Smooth muscle cell (in vitro differentiated cells): ENCODE data around the gene FAM168A. TPM values are rescaled to one million over a fixed set of nuclear protein-coding genes. Genes with fewer than 3 reads are reported as not detected.

Experiments used
- DNase-seq: peaks from one replicate; lab custom pipeline; 2025; ENCODE audit not compliant: unreplicated experiment; lab: John Stamatoyannopoulos, UW
- H2AFZ ChIP-seq: fragments of 200-600 bp; sonication (generic); 2 replicates; pipeline ENCODE4 v1.6.0; 2016; ENCODE audit warnings: antibody characterized with exemption, low read depth, mild to moderate bottlenecking
- H3F3A ChIP-seq: fragments of 200-600 bp; sonication (generic); 2 replicates; pipeline ENCODE4 v1.6.0; 2017; ENCODE audit warnings: antibody characterized with exemption, low read depth
- H3K27ac ChIP-seq: fragments of 200-600 bp; sonication (generic); 2 replicates; pipeline ENCODE4 v1.5.1; 2016; ENCODE audit warnings: low read depth, mild to moderate bottlenecking
- H3K27me3 ChIP-seq: fragments of 200-600 bp; sonication (generic); 2 replicates; pipeline ENCODE4 v1.6.1; 2016; ENCODE audit warnings: low read depth, mild to moderate bottlenecking
- H3K36me3 ChIP-seq: fragments of 200-600 bp; sonication (generic); 2 replicates; pipeline ENCODE4 v1.5.1; 2016; ENCODE audit warnings: low read depth
- H3K4me1 ChIP-seq: fragments of 200-600 bp; sonication (generic); 2 replicates; pipeline ENCODE4 v1.5.1; 2016; ENCODE audit warnings: low read depth
- H3K4me2 ChIP-seq: fragments of 200-600 bp; sonication (generic); 2 replicates; pipeline ENCODE4 v1.6.0; 2016; ENCODE audit warnings: mild to moderate bottlenecking
- H3K4me3 ChIP-seq: fragments of 200-600 bp; sonication (generic); 2 replicates; pipeline ENCODE4 v1.5.1; 2016; ENCODE audit warnings: mild to moderate bottlenecking
- H3K79me2 ChIP-seq: fragments of 200-600 bp; sonication (generic); 2 replicates; pipeline ENCODE4 v1.6.0; 2016; ENCODE audit warnings: low read depth, mild to moderate bottlenecking
- H3K9ac ChIP-seq: fragments of 200-600 bp; sonication (generic); 2 replicates; pipeline ENCODE4 v1.6.0; 2016; ENCODE audit warnings: low read depth
- H3K9me3 ChIP-seq: fragments of 200-600 bp; sonication (generic); replicated peaks from 2 replicates; pipeline ENCODE4 v1.5.1; 2016; ENCODE audit warnings: low read depth
- H4K20me1 ChIP-seq: fragments of 200-600 bp; sonication (generic); 2 replicates; pipeline ENCODE4 v1.6.0; 2016; ENCODE audit warnings: low read depth
- CTCF ChIP-seq: fragments of 200-600 bp; sonication (generic); IDR thresholded peaks from 2 replicates; pipeline ENCODE4 v1.5.1; 2017; ENCODE audit warnings: borderline replicate concordance, mild to moderate bottlenecking, antibody characterized with exemption; ENCODE audit not compliant: insufficient read depth, poor library complexity, severe bottlenecking
- WGBS: methylation state at CpG from one replicate; pipeline ENCODE4 v1.1.7; 2016; ENCODE audit warnings: low lambda C conversion rate; 5-methylcytosine and 5-hydroxymethylcytosine counted together
- polyA plus RNA-seq: library from polyadenylated mRNA; unstranded; fragments of >200 nt; fragmentation: Nextera tagmentation; extraction: Ambion mirVana; gene quantifications from 2 replicates; pipeline ENCODE4 v1.2.1, GENCODE V29; 2016
- total RNA-seq: library from RNA; depleted of rRNA; stranded (reverse); fragments of >200 nt; gene quantifications from 2 replicates; pipeline ENCODE4 v1.2.3, GENCODE V29; 2014

The FAM168A gene
- total and polyA plus RNA-seq, 2 experiments from 2014 or later, result 10.8 to 32.5 TPM

- Histone ChIP-seq H3K4me2 (peak overlapping the region; percentile 71), H3K4me3 (no peak overlapping the region), H3K9me3 (no peaks in the 10 kb centered on the region), H2AFZ (no peak overlapping the region), H3K36me3 (no peaks in the 10 kb centered on the region), H3K79me2 (peaks cover 3% of the 10 kb centered on the region), H3K4me1 (peaks cover 24% of the 10 kb centered on the region), H3K27ac (peak overlapping the region; percentile 85), H4K20me1 (peaks cover 14% of the 10 kb centered on the region), H3K27me3 (no peaks in the 10 kb centered on the region), H3F3A (peaks cover 11% of the 10 kb centered on the region), H3K9ac (peak overlapping the region; percentile 25)
- TF ChIP-seq CTCF, result no peak
- no peak for DNase-seq
- WGBS, result 40% methylated on average over 2 of the region's 2 CpGs
Measured at GRCh38 chr11:73464347-73464746, 133.6 kb downstream of the FAM168A start.

GRCh38 chr11:73463359-73463758 is 134.6 kb downstream of the FAM168A start:
- TF ChIP-seq CTCF, result no peak
- H2AFZ ChIP-seq, result no peak overlapping the region
- H3K9ac ChIP-seq, result peak overlapping the region; percentile 25
- no peak overlapping the region for H3K4me3 ChIP-seq
- H3K36me3 ChIP-seq, result no peaks in the 10 kb centered on the region
- 2% methylated on average over 2 of the region's 2 CpGs for WGBS
- DNase-seq, result no peak
- no peaks in the 10 kb centered on the region for H3K9me3 ChIP-seq
- peaks cover 6% of the 10 kb centered on the region for H3K79me2 ChIP-seq
- peaks cover 14% of the 10 kb centered on the region for H4K20me1 ChIP-seq
- peak overlapping the region; percentile 71 for H3K4me2 ChIP-seq
- peaks cover 24% of the 10 kb centered on the region for H3K4me1 ChIP-seq
- H3K27me3 ChIP-seq, result no peaks in the 10 kb centered on the region
- H3F3A ChIP-seq, result peaks cover 11% of the 10 kb centered on the region
- H3K27ac ChIP-seq, result peak overlapping the region; percentile 85

DNA sequence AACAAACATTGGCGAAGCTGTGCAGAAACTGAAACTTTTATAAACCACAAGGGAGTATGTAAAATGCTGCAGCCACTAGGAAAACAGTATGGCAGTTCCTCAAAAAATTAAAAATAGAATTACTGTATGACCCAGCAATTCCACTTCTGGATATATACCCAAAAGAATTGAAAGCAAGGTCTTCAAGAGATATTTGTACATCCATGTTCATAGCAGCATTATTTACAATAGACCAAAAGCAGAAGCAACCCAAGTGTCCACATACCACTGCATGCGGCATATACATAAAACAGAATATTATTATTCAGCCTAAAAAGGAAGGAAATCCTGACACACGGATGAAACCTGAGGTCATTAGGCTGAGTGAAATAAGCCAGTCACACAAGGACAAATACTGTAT is 135.9 kb downstream of the FAM168A start:
- Histone ChIP-seq H4K20me1 (peaks cover 18% of the 10 kb centered on the region), H3K9me3 (no peaks in the 10 kb centered on the region), H3K9ac (no peak overlapping the region), H3K79me2 (peaks cover 13% of the 10 kb centered on the region), H3K4me3 (no peak overlapping the region), H3K4me1 (peaks cover 24% of the 10 kb centered on the region), H2AFZ (no peak overlapping the region), H3K27ac (peak overlapping the region; percentile 33), H3K4me2 (no peak overlapping the region), H3K36me3 (no peaks in the 10 kb centered on the region), H3K27me3 (no peaks in the 10 kb centered on the region), H3F3A (peaks cover 11% of the 10 kb centered on the region)
- TF ChIP-seq CTCF, result no peak
- WGBS, result 77% methylated on average over 3 of the region's 3 CpGs
- DNase-seq, result no peak

- no peaks in the 10 kb centered on the region for H3K36me3 ChIP-seq
- peak overlapping the region; percentile 33 for H3K27ac ChIP-seq
- H3K4me1 ChIP-seq, result peaks cover 21% of the 10 kb centered on the region
- DNase-seq, result no peak
- no peak for TF ChIP-seq CTCF
- no peak overlapping the region for H3K9ac ChIP-seq
- no peaks in the 10 kb centered on the region for H3K27me3 ChIP-seq
- peaks cover 11% of the 10 kb centered on the region for H3F3A ChIP-seq
- H3K9me3 ChIP-seq, result no peaks in the 10 kb centered on the region
- H3K79me2 ChIP-seq, result peaks cover 13% of the 10 kb centered on the region
- WGBS, result 69% methylated on average over 2 of the region's 2 CpGs
- H3K4me2 ChIP-seq, result no peak overlapping the region
- no peak overlapping the region for H2AFZ ChIP-seq
- no peak overlapping the region for H3K4me3 ChIP-seq
- peaks cover 23% of the 10 kb centered on the region for H4K20me1 ChIP-seq
Measured at GRCh38 chr11:73461335-73461840, 136.5 kb downstream of the FAM168A start.
